Measurements from ENCODE around the gene NFE2L1.

NFE2L1 gene

DNA sequence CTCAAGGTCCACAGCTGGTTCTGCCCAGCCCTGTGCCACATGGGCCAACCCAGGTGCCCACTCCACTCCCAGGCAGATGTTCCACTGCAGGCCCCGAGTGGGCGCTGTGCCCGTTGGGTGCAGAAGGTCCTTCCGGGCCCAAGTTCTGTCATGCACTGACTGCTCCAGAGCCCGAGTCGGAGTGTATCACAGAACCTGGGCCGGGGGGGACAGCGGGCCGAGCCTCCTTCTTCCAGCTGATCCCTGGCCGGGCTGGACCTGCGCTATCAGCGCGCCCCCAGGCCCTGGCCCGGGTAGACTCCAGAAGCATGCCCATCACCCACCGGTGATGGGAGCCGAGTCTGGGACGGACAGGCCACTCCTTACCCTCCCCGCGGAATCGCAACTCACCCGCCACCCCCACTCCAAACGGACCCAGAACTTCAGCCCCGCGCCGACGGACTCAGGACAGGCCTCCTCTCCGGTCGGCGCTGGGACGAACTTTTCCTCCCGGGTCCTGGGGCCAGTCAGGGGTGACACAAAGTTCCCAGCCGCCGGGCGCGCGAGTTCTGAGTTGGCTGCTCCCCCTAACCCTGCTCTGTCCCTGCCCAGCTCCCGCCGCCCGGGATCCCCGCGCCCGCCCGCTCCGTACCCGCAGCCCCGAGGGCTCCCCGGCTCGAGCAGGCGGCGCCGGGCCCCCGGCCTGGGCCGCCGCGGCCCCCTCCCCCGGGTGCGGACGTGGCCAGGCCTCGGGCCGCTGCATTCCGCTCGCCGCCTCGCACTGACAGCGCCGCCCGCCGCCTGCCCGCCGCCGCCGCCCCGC is 10.9 kb upstream of the NFE2L1 start, which contains the start of gene COPZ2:
Gene COPZ2, minus strand, starts transcription at position 762 of the 802 bp plus-strand sequence. Its CDS starts 20 bp downstream, at position 742.
- peak within 1 kb of the TSS; percentile 17 for H3K9ac ChIP-seq (ENCODE audit: low read length)
- H3K4me3 ChIP-seq (ENCODE audit: low read depth, low read length), result peak within 1 kb of the TSS; percentile 67
- H3K27me3 ChIP-seq (ENCODE audit: control insufficient read depth, insufficient read depth, low read length), result peaks cover 34% of the 10 kb centered on the region
- H3K36me3 ChIP-seq (ENCODE audit: control insufficient read depth, insufficient read depth, low read length), result no peaks in the 10 kb centered on the region
- no peaks in the 10 kb centered on the region for H3K9me3 ChIP-seq (ENCODE audit: control insufficient read depth, insufficient read depth, low read depth, low read length)
- H3K4me1 ChIP-seq (ENCODE audit: control insufficient read depth, insufficient read depth, low read length), result peaks cover 13% of the 10 kb centered on the region
- H3K27ac ChIP-seq (ENCODE audit: low read depth, low read length), result no peak within 1 kb of the TSS

- Histone ChIP-seq H3K9me3 (ENCODE audit: control insufficient read depth, insufficient read depth, low read depth, low read length) (no peaks in the 10 kb centered on the region), H3K36me3 (ENCODE audit: control insufficient read depth, insufficient read depth, low read length) (no peaks in the 10 kb centered on the region), H3K27me3 (ENCODE audit: control insufficient read depth, insufficient read depth, low read length) (peaks cover 34% of the 10 kb centered on the region), H3K27ac (ENCODE audit: low read depth, low read length) (no peak overlapping the region), H3K4me3 (ENCODE audit: low read depth, low read length) (peak overlapping the region; percentile 67), H3K4me1 (ENCODE audit: control insufficient read depth, insufficient read depth, low read length) (peaks cover 13% of the 10 kb centered on the region), H3K9ac (ENCODE audit: low read length) (no peak overlapping the region)
Observed at GRCh38 chr17:48037838-48038323, 10.3 kb upstream of the NFE2L1 start.

DNA sequence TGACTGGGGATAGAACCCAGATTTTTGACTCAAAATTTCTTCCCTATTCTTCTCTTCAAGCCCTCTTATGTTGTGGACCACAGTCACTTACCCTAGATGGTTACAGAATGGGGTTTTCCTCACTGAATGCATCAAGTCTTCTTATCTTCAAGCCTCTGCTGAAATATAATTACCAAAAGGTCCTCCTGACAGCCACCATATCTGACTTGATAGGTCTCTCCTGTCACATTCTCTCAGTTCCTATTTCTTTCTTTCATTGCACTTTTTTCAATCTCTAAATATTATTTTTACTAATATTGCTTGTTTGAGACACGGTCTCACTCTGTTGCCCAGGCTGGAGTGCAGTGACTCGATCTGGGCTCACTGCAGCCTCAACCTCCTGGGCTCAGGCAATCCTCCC is 9.5 kb upstream of the NFE2L1 start:
- no peak overlapping the region for H3K27ac ChIP-seq (ENCODE audit: low read depth, low read length)
- no peaks in the 10 kb centered on the region for H3K36me3 ChIP-seq (ENCODE audit: control insufficient read depth, insufficient read depth, low read length)
- peaks cover 34% of the 10 kb centered on the region for H3K27me3 ChIP-seq (ENCODE audit: control insufficient read depth, insufficient read depth, low read length)
- no peaks in the 10 kb centered on the region for H3K9me3 ChIP-seq (ENCODE audit: control insufficient read depth, insufficient read depth, low read depth, low read length)
- no peak overlapping the region for H3K9ac ChIP-seq (ENCODE audit: low read length)
- peaks cover 13% of the 10 kb centered on the region for H3K4me1 ChIP-seq (ENCODE audit: control insufficient read depth, insufficient read depth, low read length)
- H3K4me3 ChIP-seq (ENCODE audit: low read depth, low read length), result no peak overlapping the region

- no peaks in the 10 kb centered on the region for H3K36me3 ChIP-seq (ENCODE audit: control insufficient read depth, insufficient read depth, low read length)
- peaks cover 16% of the 10 kb centered on the region for H3K4me1 ChIP-seq (ENCODE audit: control insufficient read depth, insufficient read depth, low read length)
- H3K9me3 ChIP-seq (ENCODE audit: control insufficient read depth, insufficient read depth, low read depth, low read length), result no peaks in the 10 kb centered on the region
- H3K9ac ChIP-seq (ENCODE audit: low read length), result no peak overlapping the region
- no peak overlapping the region for H3K4me3 ChIP-seq (ENCODE audit: low read depth, low read length)
- peaks cover 15% of the 10 kb centered on the region for H3K27me3 ChIP-seq (ENCODE audit: control insufficient read depth, insufficient read depth, low read length)
- H3K27ac ChIP-seq (ENCODE audit: low read depth, low read length), result no peak overlapping the region
Observed at GRCh38 chr17:48043176-48043575, 5.0 kb upstream of the NFE2L1 start.

GRCh38 chr17:48044851-48045250 is 3.3 kb upstream of the NFE2L1 start:
- no peaks in the 10 kb centered on the region for H3K9me3 ChIP-seq (ENCODE audit: control insufficient read depth, insufficient read depth, low read depth, low read length)
- peaks cover 15% of the 10 kb centered on the region for H3K4me1 ChIP-seq (ENCODE audit: control insufficient read depth, insufficient read depth, low read length)
- H3K9ac ChIP-seq (ENCODE audit: low read length), result no peak overlapping the region
- H3K27ac ChIP-seq (ENCODE audit: low read depth, low read length), result no peak overlapping the region
- H3K27me3 ChIP-seq (ENCODE audit: control insufficient read depth, insufficient read depth, low read length), result no peaks in the 10 kb centered on the region
- H3K36me3 ChIP-seq (ENCODE audit: control insufficient read depth, insufficient read depth, low read length), result no peaks in the 10 kb centered on the region
- no peak overlapping the region for H3K4me3 ChIP-seq (ENCODE audit: low read depth, low read length)

- H3K27ac ChIP-seq (ENCODE audit: low read depth, low read length), result no peak overlapping the region
- no peaks in the 10 kb centered on the region for H3K27me3 ChIP-seq (ENCODE audit: control insufficient read depth, insufficient read depth, low read length)
- peaks cover 20% of the 10 kb centered on the region for H3K4me1 ChIP-seq (ENCODE audit: control insufficient read depth, insufficient read depth, low read length)
- H3K4me3 ChIP-seq (ENCODE audit: low read depth, low read length), result no peak overlapping the region
- peaks cover under 1% of the 10 kb centered on the region for H3K36me3 ChIP-seq (ENCODE audit: control insufficient read depth, insufficient read depth, low read length)
- H3K9me3 ChIP-seq (ENCODE audit: control insufficient read depth, insufficient read depth, low read depth, low read length), result no peaks in the 10 kb centered on the region
- no peak overlapping the region for H3K9ac ChIP-seq (ENCODE audit: low read length)
Observed at GRCh38 chr17:48045316-48046001, 2.7 kb upstream of the NFE2L1 start.

- H3K4me3 ChIP-seq (ENCODE audit: low read depth, low read length), result peak overlapping the region; percentile 82; the same call in 1 of the 2 replicates
- H3K4me1 ChIP-seq (ENCODE audit: control insufficient read depth, insufficient read depth, low read length), result peaks cover 29% of the 10 kb centered on the region
- no peaks in the 10 kb centered on the region for H3K9me3 ChIP-seq (ENCODE audit: control insufficient read depth, insufficient read depth, low read depth, low read length)
- peaks cover 9% of the 10 kb centered on the region for H3K36me3 ChIP-seq (ENCODE audit: control insufficient read depth, insufficient read depth, low read length)
- no peaks in the 10 kb centered on the region for H3K27me3 ChIP-seq (ENCODE audit: control insufficient read depth, insufficient read depth, low read length)
- no peak overlapping the region for H3K27ac ChIP-seq (ENCODE audit: low read depth, low read length)
- no peak overlapping the region for H3K9ac ChIP-seq (ENCODE audit: low read length)
Observed at GRCh38 chr17:48046296-48046695, 1.9 kb upstream of the NFE2L1 start.

- Histone ChIP-seq H3K27ac (ENCODE audit: low read depth, low read length) (peak overlapping the region; percentile 81), H3K9ac (ENCODE audit: low read length) (peak overlapping the region; percentile 92), H3K4me1 (ENCODE audit: control insufficient read depth, insufficient read depth, low read length) (peaks cover 37% of the 10 kb centered on the region), H3K36me3 (ENCODE audit: control insufficient read depth, insufficient read depth, low read length) (peaks cover 17% of the 10 kb centered on the region), H3K27me3 (ENCODE audit: control insufficient read depth, insufficient read depth, low read length) (no peaks in the 10 kb centered on the region), H3K4me3 (ENCODE audit: low read depth, low read length) (peak overlapping the region; percentile 82), H3K9me3 (ENCODE audit: control insufficient read depth, insufficient read depth, low read depth, low read length) (no peaks in the 10 kb centered on the region)
Observed at GRCh38 chr17:48047113-48047740, 932 bp upstream of the NFE2L1 start.

GRCh38 chr17:48048384-48049126 is 396 bp downstream of the NFE2L1 start:
- Histone ChIP-seq H3K27me3 (ENCODE audit: control insufficient read depth, insufficient read depth, low read length) (no peaks in the 10 kb centered on the region), H3K27ac (ENCODE audit: low read depth, low read length) (peak overlapping the region; percentile 90), H3K9me3 (ENCODE audit: control insufficient read depth, insufficient read depth, low read depth, low read length) (no peaks in the 10 kb centered on the region), H3K9ac (ENCODE audit: low read length) (peak overlapping the region; percentile 92), H3K4me3 (ENCODE audit: low read depth, low read length) (peak overlapping the region; percentile 62), H3K36me3 (ENCODE audit: control insufficient read depth, insufficient read depth, low read length) (peaks cover 27% of the 10 kb centered on the region), H3K4me1 (ENCODE audit: control insufficient read depth, insufficient read depth, low read length) (peaks cover 50% of the 10 kb centered on the region)

DNA sequence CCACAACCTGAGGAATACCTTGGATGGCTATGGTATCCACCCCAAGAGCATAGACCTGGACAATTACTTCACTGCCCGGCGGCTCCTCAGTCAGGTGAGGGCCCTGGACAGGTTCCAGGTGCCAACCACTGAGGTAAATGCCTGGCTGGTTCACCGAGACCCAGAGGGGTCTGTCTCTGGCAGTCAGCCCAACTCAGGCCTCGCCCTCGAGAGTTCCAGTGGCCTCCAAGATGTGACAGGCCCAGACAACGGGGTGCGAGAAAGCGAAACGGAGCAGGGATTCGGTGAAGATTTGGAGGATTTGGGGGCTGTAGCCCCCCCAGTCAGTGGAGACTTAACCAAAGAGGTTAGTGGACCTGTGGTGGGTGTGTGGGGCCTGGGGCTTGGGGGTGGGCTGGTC is 3.1 kb downstream of the NFE2L1 start:
- Histone ChIP-seq H3K4me3 (ENCODE audit: low read depth, low read length) (0 out of 2 replicates have a peak overlapping the region, but pooled peaks have one; percentile 2), H3K4me1 (ENCODE audit: control insufficient read depth, insufficient read depth, low read length) (peaks cover 60% of the 10 kb centered on the region), H3K9ac (ENCODE audit: low read length) (no peak overlapping the region), H3K27me3 (ENCODE audit: control insufficient read depth, insufficient read depth, low read length) (no peaks in the 10 kb centered on the region), H3K9me3 (ENCODE audit: control insufficient read depth, insufficient read depth, low read depth, low read length) (no peaks in the 10 kb centered on the region), H3K27ac (ENCODE audit: low read depth, low read length) (no peak overlapping the region), H3K36me3 (ENCODE audit: control insufficient read depth, insufficient read depth, low read length) (peaks cover 31% of the 10 kb centered on the region)

All from HUES6 (cell line).